ENCODE data around the gene STK32B. TPM values are rescaled to one million over a fixed set of nuclear protein-coding genes. Genes with fewer than 3 reads are reported as not detected.

STK32B gene
- total and polyA plus RNA-seq, 8 donors, result 0.61 to 5.5 (median 3.1) TPM

- TF ChIP-seq CTCF (IDR thresholded peaks at IDR 0.05) (no peak), POLR2A (IDR thresholded peaks at IDR 0.05) (no peak), POLR2AphosphoS5 (IDR thresholded peaks at IDR 0.05) (no peak), EP300 (IDR thresholded peaks at IDR 0.05) (no peak)
- Histone ChIP-seq H3K27me3 (no peaks in the 10 kb centered on the region), H3K27ac (no peak overlapping the region), H3K9me3 (no peaks in the 10 kb centered on the region), H3K4me1 (no peaks in the 10 kb centered on the region), H3K4me3 (no peak overlapping the region), H3K36me3 (no peaks in the 10 kb centered on the region)
- intact Hi-C loops (cut with DNase I; ENCODE audit: low total_unique reads), result no loop called here
- WGBS, 5 donors, result 73 to 84% (median 81%) methylated on average over 4 of the region's 4 CpGs
- no peak for DNase-seq
Observed at GRCh38 chr4:5256421-5256820, 205.1 kb downstream of the STK32B start.

- no peaks in the 10 kb centered on the region for H3K9me3 ChIP-seq
- 84 to 94% (median 91%) methylated on average over 2 of the region's 2 CpGs for WGBS, 5 donors
- no peaks in the 10 kb centered on the region for H3K36me3 ChIP-seq
- intact Hi-C loops (cut with DNase I; ENCODE audit: low total_unique reads), result no loop called here
- no peak overlapping the region for H3K27ac ChIP-seq
- TF ChIP-seq EP300 (IDR thresholded peaks at IDR 0.05) (no peak), POLR2AphosphoS5 (IDR thresholded peaks at IDR 0.05) (no peak), POLR2A (IDR thresholded peaks at IDR 0.05) (no peak), CTCF (IDR thresholded peaks at IDR 0.05) (no peak)
- H3K27me3 ChIP-seq, result no peaks in the 10 kb centered on the region
- H3K4me3 ChIP-seq, result no peak overlapping the region
- no peak for DNase-seq
- no peaks in the 10 kb centered on the region for H3K4me1 ChIP-seq
Observed at GRCh38 chr4:5257086-5257485, 205.8 kb downstream of the STK32B start.

- intact Hi-C loops (cut with DNase I; ENCODE audit: low total_unique reads), result no loop called here
- Histone ChIP-seq H3K4me1 (no peaks in the 10 kb centered on the region), H3K4me3 (no peak overlapping the region), H3K36me3 (no peaks in the 10 kb centered on the region), H3K27me3 (no peaks in the 10 kb centered on the region), H3K9me3 (no peaks in the 10 kb centered on the region), H3K27ac (no peak overlapping the region)
- WGBS, 5 donors, result 80 to 93% (median 88%) methylated on average over 2 of the region's 2 CpGs
- no peak for TF ChIP-seq EP300 (IDR thresholded peaks at IDR 0.05)
- no peak for TF ChIP-seq POLR2AphosphoS5 (IDR thresholded peaks at IDR 0.05)
- TF ChIP-seq CTCF (IDR thresholded peaks at IDR 0.05), result no peak
- no peak for TF ChIP-seq POLR2A (IDR thresholded peaks at IDR 0.05)
- no peak for DNase-seq
Observed at GRCh38 chr4:5259471-5259870, 208.2 kb downstream of the STK32B start.

DNA sequence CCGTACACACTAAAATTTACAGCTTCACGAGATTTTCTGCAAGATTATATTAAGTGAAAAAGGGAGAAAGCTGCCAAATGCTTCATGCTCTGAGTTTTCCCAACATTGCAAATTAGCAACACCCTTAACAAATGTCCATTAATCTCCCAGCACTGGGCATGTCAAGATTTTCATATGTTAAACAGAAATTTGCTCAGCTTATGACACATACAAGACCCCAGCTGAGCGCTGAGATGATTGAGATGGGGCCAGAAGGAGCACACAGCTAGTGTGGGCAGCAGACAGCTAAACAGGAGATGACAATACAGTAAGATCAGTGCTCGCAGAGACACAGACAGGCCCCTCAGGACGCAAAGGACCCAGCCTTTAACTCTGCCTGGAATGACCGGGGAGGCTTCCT, 208.8 kb downstream of the STK32B start:
- no peaks in the 10 kb centered on the region for H3K4me1 ChIP-seq
- WGBS, 5 donors, result 91 to 96% (median 94%) methylated on average over 6 of the region's 6 CpGs
- no peak overlapping the region for H3K27ac ChIP-seq
- H3K9me3 ChIP-seq, result no peaks in the 10 kb centered on the region
- no peaks in the 10 kb centered on the region for H3K27me3 ChIP-seq
- H3K4me3 ChIP-seq, result no peak overlapping the region
- no peak for DNase-seq
- intact Hi-C loops (cut with DNase I; ENCODE audit: low total_unique reads), result no loop called here
- no peak for TF ChIP-seq CTCF (IDR thresholded peaks at IDR 0.05)
- no peak for TF ChIP-seq POLR2AphosphoS5 (IDR thresholded peaks at IDR 0.05)
- TF ChIP-seq POLR2A (IDR thresholded peaks at IDR 0.05), result no peak
- no peak for TF ChIP-seq EP300 (IDR thresholded peaks at IDR 0.05)
- H3K36me3 ChIP-seq, result no peaks in the 10 kb centered on the region

All from stomach (tissue), 9 donors.